Hepatocyte (in vitro differentiated cells): ENCODE measurements around the gene PLA2G4E. TPM values are rescaled to one million over a fixed set of nuclear protein-coding genes. Genes with fewer than 3 reads are reported as not detected.

Experiments used
- DNase-seq: peaks from one replicate; pipeline ENCODE4 v3.0.0-alpha.2; 2016; ENCODE audit warnings: low spot score
- H2AFZ ChIP-seq: fragments of 200-600 bp; sonication (generic); 2 replicates; pipeline ENCODE4 v1.6.0; 2016; ENCODE audit warnings: antibody characterized with exemption, mild to moderate bottlenecking
- H3K27ac ChIP-seq: fragments of 200-600 bp; sonication (generic); 2 replicates; pipeline ENCODE4 v1.5.1; 2016; ENCODE audit warnings: mild to moderate bottlenecking
- H3K27me3 ChIP-seq: fragments of 200-600 bp; sonication (generic); 2 replicates; pipeline ENCODE4 v1.6.1; 2016
- H3K36me3 ChIP-seq: fragments of 200-600 bp; sonication (generic); replicated peaks from 2 replicates; pipeline ENCODE4 v1.5.1; 2016; ENCODE audit warnings: low read depth; ENCODE audit not compliant: insufficient read depth
- H3K4me1 ChIP-seq: fragments of 200-600 bp; sonication (generic); 2 replicates; pipeline ENCODE4 v1.5.1; 2016; ENCODE audit warnings: mild to moderate bottlenecking, moderate library complexity; ENCODE audit not compliant: insufficient read depth
- H3K4me2 ChIP-seq: fragments of 200-600 bp; sonication (generic); 2 replicates; pipeline ENCODE4 v1.6.0; 2016
- H3K4me3 ChIP-seq: fragments of 200-600 bp; sonication (generic); 2 replicates; pipeline ENCODE4 v1.5.1; 2016; ENCODE audit warnings: mild to moderate bottlenecking
- H3K79me2 ChIP-seq: fragments of 200-600 bp; sonication (generic); 2 replicates; pipeline ENCODE4 v1.6.0; 2017; ENCODE audit warnings: mild to moderate bottlenecking
- H3K9me2 ChIP-seq: fragments of 200-600 bp; sonication (generic); replicated peaks from 2 replicates; pipeline ENCODE4 v1.6.0; 2017; ENCODE audit warnings: mild to moderate bottlenecking; ENCODE audit not compliant: insufficient read depth
- H3K9me3 ChIP-seq: fragments of 200-600 bp; sonication (generic); 2 replicates; pipeline ENCODE4 v1.5.1; 2016; ENCODE audit warnings: low read depth, mild to moderate bottlenecking
- H4K20me1 ChIP-seq: fragments of 200-600 bp; sonication (generic); 2 replicates; pipeline ENCODE4 v1.6.0; 2016; ENCODE audit warnings: mild to moderate bottlenecking; ENCODE audit not compliant: insufficient read depth, poor library complexity, severe bottlenecking
- EZH2 ChIP-seq: fragments of 200-600 bp; sonication (generic); IDR thresholded peaks from 2 replicates; pipeline ENCODE4 v1.6.1; 2016; ENCODE audit warnings: antibody characterized with exemption, mild to moderate bottlenecking, borderline replicate concordance
- EZH2phosphoT487 ChIP-seq: fragments of 200-600 bp; sonication (generic); IDR thresholded peaks from one replicate; pipeline ENCODE4 v1.6.1; 2018; ENCODE audit warnings: antibody characterized with exemption, mild to moderate bottlenecking, low read depth, moderate library complexity; ENCODE audit not compliant: unreplicated experiment, severe bottlenecking
- WGBS: methylation state at CpG from one replicate; pipeline ENCODE4 v1.1.6; 2016; ENCODE audit warnings: low lambda C conversion rate; ENCODE audit errors: missing lambda C conversion rate; 5-methylcytosine and 5-hydroxymethylcytosine counted together
- polyA plus RNA-seq: library from polyadenylated mRNA; unstranded; fragments of >200 nt; fragmentation: Nextera tagmentation; extraction: Ambion mirVana; gene quantifications from 2 replicates; pipeline ENCODE4 v1.2.1, GENCODE V29; 2016
- total RNA-seq: library from RNA; depleted of rRNA; stranded (reverse); fragments of >200 nt; gene quantifications from 2 replicates; pipeline ENCODE4 v1.2.3, GENCODE V29; 2014
- TF ChIP-seq, protein P1 (sequence below): fragments of 200-600 bp; sonication (generic); IDR thresholded peaks from 2 replicates; pipeline ENCODE4 v1.5.1; 2016; ENCODE audit warnings: antibody characterized with exemption, mild to moderate bottlenecking; ENCODE audit not compliant: poor library complexity

The PLA2G4E gene
- total and polyA plus RNA-seq, 2 experiments from 2014 or later = 0.07 to 0.54 TPM

DNA sequence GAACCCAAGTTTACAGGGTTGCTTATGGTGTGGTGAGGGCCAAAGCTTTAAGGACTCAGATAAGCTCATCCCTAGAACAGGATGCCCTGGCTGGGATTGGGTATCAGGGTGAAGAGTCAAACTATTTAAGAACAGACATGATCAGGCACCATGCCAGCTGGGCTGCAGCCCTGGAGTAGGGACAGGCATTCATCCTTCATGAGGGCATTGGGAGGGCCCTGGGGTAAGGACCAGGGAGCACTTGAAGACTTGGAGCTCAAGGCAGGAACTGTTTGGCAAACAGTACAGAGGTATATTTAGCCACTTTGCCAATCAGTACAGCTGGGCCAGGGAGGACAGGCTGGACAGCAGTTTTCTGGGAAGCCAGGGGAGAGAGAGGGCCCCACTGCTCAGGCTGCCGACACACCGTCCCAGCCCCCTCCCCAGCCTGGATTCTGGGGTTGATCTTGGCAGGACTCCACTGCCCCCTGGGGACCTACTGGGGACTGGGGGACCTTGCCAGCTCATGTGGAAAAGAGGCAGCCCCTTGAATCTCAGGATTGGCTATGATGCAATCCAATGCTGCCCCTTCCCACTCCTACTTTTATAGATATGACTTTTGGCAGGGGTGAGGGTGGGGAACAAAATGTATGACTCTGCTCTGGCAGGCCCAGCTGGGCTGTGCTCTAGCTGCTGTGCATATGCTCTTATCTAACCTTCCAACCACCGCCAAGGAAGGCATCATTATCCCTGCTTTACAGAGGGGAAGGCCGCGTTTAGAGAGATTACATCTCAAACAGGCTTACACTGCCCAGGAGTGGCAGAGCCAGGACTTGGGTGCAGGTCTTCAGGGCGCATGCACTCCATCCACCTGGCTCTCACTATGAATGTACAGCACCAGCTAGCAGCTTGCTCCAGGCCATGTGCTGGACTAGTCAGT, 2.3 kb downstream of the PLA2G4E start:
- H3K9me2 ChIP-seq = no peaks in the 10 kb centered on the region
- no peak overlapping the region for H2AFZ ChIP-seq
- no peaks in the 10 kb centered on the region for H3K4me1 ChIP-seq
- DNase-seq = no peak
- no peaks in the 10 kb centered on the region for H4K20me1 ChIP-seq
- H3K27ac ChIP-seq = no peak overlapping the region
- TF ChIP-seq, protein P1, sequence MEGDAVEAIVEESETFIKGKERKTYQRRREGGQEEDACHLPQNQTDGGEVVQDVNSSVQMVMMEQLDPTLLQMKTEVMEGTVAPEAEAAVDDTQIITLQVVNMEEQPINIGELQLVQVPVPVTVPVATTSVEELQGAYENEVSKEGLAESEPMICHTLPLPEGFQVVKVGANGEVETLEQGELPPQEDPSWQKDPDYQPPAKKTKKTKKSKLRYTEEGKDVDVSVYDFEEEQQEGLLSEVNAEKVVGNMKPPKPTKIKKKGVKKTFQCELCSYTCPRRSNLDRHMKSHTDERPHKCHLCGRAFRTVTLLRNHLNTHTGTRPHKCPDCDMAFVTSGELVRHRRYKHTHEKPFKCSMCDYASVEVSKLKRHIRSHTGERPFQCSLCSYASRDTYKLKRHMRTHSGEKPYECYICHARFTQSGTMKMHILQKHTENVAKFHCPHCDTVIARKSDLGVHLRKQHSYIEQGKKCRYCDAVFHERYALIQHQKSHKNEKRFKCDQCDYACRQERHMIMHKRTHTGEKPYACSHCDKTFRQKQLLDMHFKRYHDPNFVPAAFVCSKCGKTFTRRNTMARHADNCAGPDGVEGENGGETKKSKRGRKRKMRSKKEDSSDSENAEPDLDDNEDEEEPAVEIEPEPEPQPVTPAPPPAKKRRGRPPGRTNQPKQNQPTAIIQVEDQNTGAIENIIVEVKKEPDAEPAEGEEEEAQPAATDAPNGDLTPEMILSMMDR = no peak
- TF ChIP-seq EZH2phosphoT487 (no peak), EZH2 (no peak)
- 54% methylated on average over 6 of the region's 6 CpGs for WGBS
- no peaks in the 10 kb centered on the region for H3K79me2 ChIP-seq
- no peaks in the 10 kb centered on the region for H3K36me3 ChIP-seq
- H3K9me3 ChIP-seq = no peaks in the 10 kb centered on the region
- H3K4me2 ChIP-seq = no peak overlapping the region
- no peak overlapping the region for H3K4me3 ChIP-seq
- H3K27me3 ChIP-seq = no peaks in the 10 kb centered on the region

DNA sequence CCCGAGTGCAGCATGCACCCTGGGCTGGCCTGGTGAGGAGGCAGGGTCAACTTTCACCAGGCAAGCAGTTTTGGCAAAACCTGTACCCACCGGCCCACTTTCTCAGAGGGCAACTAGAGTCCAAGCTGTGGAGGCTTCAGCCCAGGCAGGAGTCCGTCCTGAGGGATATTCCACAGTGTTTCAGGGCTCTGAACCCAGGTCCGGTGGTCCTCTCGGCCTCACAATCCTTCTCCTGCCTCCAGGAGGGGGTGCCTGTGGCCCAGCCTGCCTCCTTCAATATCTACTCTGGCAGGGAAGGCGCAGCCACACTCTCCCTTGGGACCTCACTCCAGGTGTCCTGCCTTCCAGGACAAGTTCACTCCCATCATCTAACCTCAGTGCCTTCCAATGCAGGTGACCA, 3.9 kb downstream of the PLA2G4E start:
- TF ChIP-seq, protein P1 = no peak
- TF ChIP-seq EZH2phosphoT487 (no peak), EZH2 (no peak)
- no peaks in the 10 kb centered on the region for H3K9me3 ChIP-seq
- H3K27me3 ChIP-seq = no peaks in the 10 kb centered on the region
- H3K4me2 ChIP-seq = no peak overlapping the region
- WGBS = 91% methylated on average over 6 of the region's 6 CpGs
- H3K4me1 ChIP-seq = peaks cover 10% of the 10 kb centered on the region
- no peaks in the 10 kb centered on the region for H4K20me1 ChIP-seq
- H3K79me2 ChIP-seq = no peaks in the 10 kb centered on the region
- no peak overlapping the region for H3K27ac ChIP-seq
- no peaks in the 10 kb centered on the region for H3K36me3 ChIP-seq
- no peak overlapping the region for H3K4me3 ChIP-seq
- H3K9me2 ChIP-seq = no peaks in the 10 kb centered on the region
- no peak overlapping the region for H2AFZ ChIP-seq
- no peak for DNase-seq

DNA sequence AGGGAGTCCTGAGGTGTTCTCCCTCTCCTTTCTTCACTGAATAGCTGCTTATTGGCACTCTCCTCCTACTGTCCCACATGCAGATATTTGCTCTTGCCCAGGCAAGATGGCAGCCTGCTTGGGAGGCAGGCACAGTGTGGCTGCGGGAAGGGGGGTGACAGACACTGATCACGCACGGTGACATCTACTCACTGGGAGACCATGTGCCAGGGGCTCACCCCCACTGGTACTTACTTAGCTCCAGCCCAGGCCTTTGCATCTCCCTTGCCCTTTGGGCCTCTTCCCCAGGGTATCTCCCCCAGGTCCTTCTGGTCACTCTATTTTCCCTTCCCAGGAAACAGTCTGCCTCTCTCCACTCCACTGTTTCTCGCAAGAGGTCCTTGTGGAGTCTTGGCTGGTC, 6.4 kb downstream of the PLA2G4E start:
- Histone ChIP-seq H4K20me1 (no peaks in the 10 kb centered on the region), H2AFZ (no peak overlapping the region), H3K9me2 (no peaks in the 10 kb centered on the region), H3K36me3 (no peaks in the 10 kb centered on the region), H3K27me3 (no peaks in the 10 kb centered on the region), H3K4me1 (peaks cover 20% of the 10 kb centered on the region), H3K4me2 (no peak overlapping the region), H3K4me3 (no peak overlapping the region), H3K79me2 (no peaks in the 10 kb centered on the region), H3K27ac (no peak overlapping the region), H3K9me3 (no peaks in the 10 kb centered on the region)
- TF ChIP-seq, protein P1 = no peak
- TF ChIP-seq EZH2 (no peak), EZH2phosphoT487 (no peak)
- 100% methylated on average over 4 of the region's 4 CpGs for WGBS
- DNase-seq = no peak
